ENCODE measurements around the gene F2RL1. TPM values are rescaled to one million over a fixed set of nuclear protein-coding genes. Genes with fewer than 3 reads are reported as not detected.
"Not testable (repeated sequence)": the region's sequence is repeated elsewhere in the genome, so short reads cannot be mapped to it uniquely, and the experiment has no call there.

The F2RL1 gene
- total RNA-seq (2022) (50.0 and 51.8 TPM in 2 replicates), Bru-seq, nascent RNA (percentile 93 among the genes with signal in this experiment), BruChase-seq, experiment 1, labeled RNA remaining after a 2-hour chase (percentile 97 among the genes with signal in this experiment), BruChase-seq, experiment 2, labeled RNA remaining after a 6-hour chase (percentile 93 among the genes with signal in this experiment)
- long read RNA-seq, transcript F2RL1-201 (2 exons, 2,914 nt): major isoform, 70 of 94 reads
- long read RNA-seq, partial matches to known transcripts: 23 of 94 reads
- long read RNA-seq, other reads (novel, unspliced or antisense): 0 of 94 reads

GRCh38 chr5:76818844-76819831 is at the start of gene F2RL1:
F2RL1 (plus strand) TSS chr5:76819030; CDS start chr5:76819183, 153 bp downstream.
- peak; percentile 96 to 98 for DNase-seq
- TF ChIP-seq CTCF (IDR thresholded peaks at IDR 0.05; ENCODE audit: insufficient read depth in 1 of 2, low read depth in 1 of 2, low read length in 1 of 2, severe bottlenecking in 1 of 2, unreplicated experiment in 1 of 2): no peak
- POLR2A ChIA-PET: interaction anchor here (0.6 to 1.9 kb wide), 11 partner anchors 12 to 1927 kb away, joined by 3 to 35 read pairs (median 6); partner anchors contain the start of gene AGGF1
- H3K36me3 Mint-ChIP-seq (ENCODE audit: insufficient read depth, unreplicated experiment): peaks cover 33% of the 10 kb centered on the region
- no peaks in the 10 kb centered on the region for H3K27me3 ChIP-seq (replicated peaks; ENCODE audit: control insufficient read depth, insufficient read depth, low read length)
- no peaks in the 10 kb centered on the region for H3K9me3 Mint-ChIP-seq (ENCODE audit: unreplicated experiment)
- H3K4me3 Mint-ChIP-seq (ENCODE audit: unreplicated experiment): peak within 1 kb of the TSS; percentile 89
- peaks cover 25% of the 10 kb centered on the region for H3K4me1 Mint-ChIP-seq (ENCODE audit: low read depth, unreplicated experiment)
- no peaks in the 10 kb centered on the region for H3K27me3 Mint-ChIP-seq (ENCODE audit: insufficient read depth, unreplicated experiment)
- peaks cover 40% of the 10 kb centered on the region for H3K4me1 ChIP-seq
- intact Hi-C loops (cut with micrococcal nuclease; ENCODE audit: unreplicated experiment): loop anchor here (1.0 kb wide), 2 partner anchors 13 to 34 kb away; no protein-coding TSS in a partner anchor
- no peaks in the 10 kb centered on the region for H3K9me3 ChIP-seq
- H3K4me3 ChIP-seq (ENCODE audit: low read depth, low read length): peak within 1 kb of the TSS; percentile 96
- H3K27ac Mint-ChIP-seq (ENCODE audit: unreplicated experiment): peak within 1 kb of the TSS; percentile 95
- no peaks in the 10 kb centered on the region for H3K36me3 ChIP-seq (ENCODE audit: control insufficient read depth, insufficient read depth, low read length)
- CTCF ChIA-PET: interaction anchor here (1.1 to 1.7 kb wide), 2 partner anchors 11 to 13 kb away, joined by 3 to 10 read pairs; no protein-coding TSS in a partner anchor
- BruUV-seq (replicated peaks): TSS peak; percentile 46

GRCh38 chr5:76771041-76771440 is 47.8 kb upstream of the F2RL1 start:
- H3K9me3 ChIP-seq, CTCF ChIA-PET, POLR2A ChIA-PET: not testable (repeated sequence)

GRCh38 chr5:76771705-76772405 is 47.0 kb upstream of the F2RL1 start:
- H3K4me3 ChIP-seq (ENCODE audit: low read depth, low read length): no peak overlapping the region
- H3K4me1 Mint-ChIP-seq (ENCODE audit: low read depth, unreplicated experiment): peaks cover 8% of the 10 kb centered on the region
- ChIA-PET POLR2A (no interaction called here), CTCF (no interaction called here)
- H3K9me3 ChIP-seq: no peaks in the 10 kb centered on the region
- H3K27ac Mint-ChIP-seq (ENCODE audit: unreplicated experiment): no peak overlapping the region
- no peaks in the 10 kb centered on the region for H3K36me3 Mint-ChIP-seq (ENCODE audit: insufficient read depth, unreplicated experiment)
- peaks cover 7% of the 10 kb centered on the region for H3K4me1 ChIP-seq
- BruUV-seq (replicated peaks): no TSS peak
- intact Hi-C loops (cut with micrococcal nuclease; ENCODE audit: unreplicated experiment): no loop called here
- no peaks in the 10 kb centered on the region for H3K27me3 Mint-ChIP-seq (ENCODE audit: insufficient read depth, unreplicated experiment)
- no peaks in the 10 kb centered on the region for H3K36me3 ChIP-seq (ENCODE audit: control insufficient read depth, insufficient read depth, low read length)
- no peak for DNase-seq
- no peaks in the 10 kb centered on the region for H3K9me3 Mint-ChIP-seq (ENCODE audit: unreplicated experiment)
- no peaks in the 10 kb centered on the region for H3K27me3 ChIP-seq (replicated peaks; ENCODE audit: control insufficient read depth, insufficient read depth, low read length)
- TF ChIP-seq CTCF (IDR thresholded peaks at IDR 0.05; ENCODE audit: insufficient read depth in 1 of 2, low read depth in 1 of 2, low read length in 1 of 2, severe bottlenecking in 1 of 2, unreplicated experiment in 1 of 2): no peak
- H3K4me3 Mint-ChIP-seq (ENCODE audit: unreplicated experiment): no peak overlapping the region

More at GRCh38 chr5:76771041-76771440, 47.8 kb upstream of the F2RL1 start:
- H3K36me3 Mint-ChIP-seq (ENCODE audit: insufficient read depth, unreplicated experiment); DNase-seq; BruUV-seq (replicated peaks); H3K4me1 ChIP-seq; H3K27ac Mint-ChIP-seq (ENCODE audit: unreplicated experiment); H3K27me3 Mint-ChIP-seq (ENCODE audit: insufficient read depth, unreplicated experiment); H3K4me1 Mint-ChIP-seq (ENCODE audit: low read depth, unreplicated experiment); H3K4me3 Mint-ChIP-seq (ENCODE audit: unreplicated experiment); H3K9me3 Mint-ChIP-seq (ENCODE audit: unreplicated experiment); H3K36me3 ChIP-seq (ENCODE audit: control insufficient read depth, insufficient read depth, low read length); H3K4me3 ChIP-seq (ENCODE audit: low read depth, low read length); H3K27me3 ChIP-seq (replicated peaks; ENCODE audit: control insufficient read depth, insufficient read depth, low read length); intact Hi-C loops (cut with micrococcal nuclease; ENCODE audit: unreplicated experiment): not testable (repeated sequence)
